ENCODE data around the gene SPATS2.

SPATS2 gene

GRCh38 chr12:49352351-49352750 is 14.9 kb upstream of the SPATS2 start (continued):
- TF ChIP-seq WT1 (tag by site-specific recombination; IDR thresholded peaks at IDR 0.05), result no peak
- TF ChIP-seq ZNF626 (tag by site-specific recombination; IDR thresholded peaks at IDR 0.05), result no peak
- no peak for TF ChIP-seq ZNF423 (tag by site-specific recombination; IDR thresholded peaks at IDR 0.05)
- peak; percentile 77; the same call in 1 of the 2 replicates for TF ChIP-seq ZNF404 (tag by site-specific recombination; IDR thresholded peaks at IDR 0.05)
- 0 out of 2 replicates have a peak, but pooled peaks have one; percentile 12 for TF ChIP-seq AEBP2 (tag by site-specific recombination; IDR thresholded peaks at IDR 0.05; ENCODE audit: borderline replicate concordance)
- TF ChIP-seq, protein P1, sequence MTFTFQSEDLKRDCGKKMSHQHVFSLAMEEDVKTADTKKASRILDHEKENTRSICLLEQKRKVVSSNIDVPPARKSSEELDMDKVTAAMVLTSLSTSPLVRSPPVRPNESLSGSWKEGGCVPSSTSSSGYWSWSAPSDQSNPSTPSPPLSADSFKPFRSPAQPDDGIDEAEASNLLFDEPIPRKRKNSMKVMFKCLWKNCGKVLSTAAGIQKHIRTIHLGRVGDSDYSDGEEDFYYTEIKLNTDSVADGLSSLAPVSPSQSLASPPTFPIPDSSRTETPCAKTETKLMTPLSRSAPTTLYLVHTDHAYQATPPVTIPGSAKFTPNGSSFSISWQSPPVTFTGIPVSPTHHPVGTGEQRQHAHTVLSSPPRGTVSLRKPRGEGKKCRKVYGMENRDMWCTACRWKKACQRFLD (tag by site-specific recombination; IDR thresholded peaks at IDR 0.05), result peak; percentile 49; the same call in 1 of the 2 replicates
- TF ChIP-seq ZNF610 (tag by site-specific recombination; IDR thresholded peaks at IDR 0.05; ENCODE audit: borderline replicate concordance), result no peak
- no peak for TF ChIP-seq ZFP37 (tag by site-specific recombination; IDR thresholded peaks at IDR 0.05)
- TF ChIP-seq ZBTB48 (tag by site-specific recombination; IDR thresholded peaks at IDR 0.05), result no peak
- TF ChIP-seq ZFP41 (tag by site-specific recombination; IDR thresholded peaks at IDR 0.05; ENCODE audit: borderline replicate concordance), result no peak
- TF ChIP-seq MEIS1 (CRISPR knock-in tag; IDR thresholded peaks at IDR 0.05; ENCODE audit: borderline replicate concordance), result no peak
- TF ChIP-seq ZNF510 (tag by site-specific recombination; IDR thresholded peaks at IDR 0.05; ENCODE audit: insufficient replicate concordance), result peak; percentile 60
- 0 out of 2 replicates have a peak, but pooled peaks have one; percentile 25 for TF ChIP-seq GFI1B (tag by site-specific recombination; IDR thresholded peaks at IDR 0.05)
- no peak for TF ChIP-seq ZIC2 (tag by site-specific recombination; IDR thresholded peaks at IDR 0.05)
- no peak for TF ChIP-seq GLIS1 (tag by site-specific recombination; IDR thresholded peaks at IDR 0.05)
- TF ChIP-seq ZNF10 (tag by site-specific recombination; IDR thresholded peaks at IDR 0.05), result no peak
- TF ChIP-seq PBX3 (CRISPR knock-in tag; IDR thresholded peaks at IDR 0.05), result no peak
- TF ChIP-seq ZNF112 (tag by site-specific recombination; IDR thresholded peaks at IDR 0.05), result no peak
- TF ChIP-seq TSHZ1 (tag by site-specific recombination; IDR thresholded peaks at IDR 0.05; ENCODE audit: borderline replicate concordance), result peak; percentile 32; the same call in 1 of the 2 replicates
- peak; percentile 63; the same call in 1 of the 2 replicates for TF ChIP-seq ZBTB8A (tag by site-specific recombination; IDR thresholded peaks at IDR 0.05)
- peak; percentile 42; the same call in 1 of the 2 replicates for TF ChIP-seq ZNF138 (tag by site-specific recombination; IDR thresholded peaks at IDR 0.05; ENCODE audit: borderline replicate concordance)
- TF ChIP-seq, protein P2, sequence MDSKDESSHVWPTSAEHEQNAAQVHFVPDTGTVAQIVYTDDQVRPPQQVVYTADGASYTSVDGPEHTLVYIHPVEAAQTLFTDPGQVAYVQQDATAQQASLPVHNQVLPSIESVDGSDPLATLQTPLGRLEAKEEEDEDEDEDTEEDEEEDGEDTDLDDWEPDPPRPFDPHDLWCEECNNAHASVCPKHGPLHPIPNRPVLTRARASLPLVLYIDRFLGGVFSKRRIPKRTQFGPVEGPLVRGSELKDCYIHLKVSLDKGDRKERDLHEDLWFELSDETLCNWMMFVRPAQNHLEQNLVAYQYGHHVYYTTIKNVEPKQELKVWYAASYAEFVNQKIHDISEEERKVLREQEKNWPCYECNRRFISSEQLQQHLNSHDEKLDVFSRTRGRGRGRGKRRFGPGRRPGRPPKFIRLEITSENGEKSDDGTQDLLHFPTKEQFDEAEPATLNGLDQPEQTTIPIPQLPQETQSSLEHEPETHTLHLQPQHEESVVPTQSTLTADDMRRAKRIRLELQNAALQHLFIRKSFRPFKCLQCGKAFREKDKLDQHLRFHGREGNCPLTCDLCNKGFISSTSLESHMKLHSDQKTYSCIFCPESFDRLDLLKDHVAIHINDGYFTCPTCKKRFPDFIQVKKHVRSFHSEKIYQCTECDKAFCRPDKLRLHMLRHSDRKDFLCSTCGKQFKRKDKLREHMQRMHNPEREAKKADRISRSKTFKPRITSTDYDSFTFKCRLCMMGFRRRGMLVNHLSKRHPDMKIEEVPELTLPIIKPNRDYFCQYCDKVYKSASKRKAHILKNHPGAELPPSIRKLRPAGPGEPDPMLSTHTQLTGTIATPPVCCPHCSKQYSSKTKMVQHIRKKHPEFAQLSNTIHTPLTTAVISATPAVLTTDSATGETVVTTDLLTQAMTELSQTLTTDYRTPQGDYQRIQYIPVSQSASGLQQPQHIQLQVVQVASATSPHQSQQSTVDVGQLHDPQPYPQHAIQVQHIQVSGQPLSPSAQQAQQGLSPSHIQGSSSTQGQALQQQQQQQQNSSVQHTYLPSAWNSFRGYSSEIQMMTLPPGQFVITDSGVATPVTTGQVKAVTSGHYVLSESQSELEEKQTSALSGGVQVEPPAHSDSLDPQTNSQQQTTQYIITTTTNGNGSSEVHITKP (tag by site-specific recombination; IDR thresholded peaks at IDR 0.05), result no peak
- no peak for TF ChIP-seq ZNF37A (tag by site-specific recombination; IDR thresholded peaks at IDR 0.05)
- TF ChIP-seq ZNF292 (tag by site-specific recombination; IDR thresholded peaks at IDR 0.05; ENCODE audit: borderline replicate concordance, low read depth), result peak; percentile 68; the same call in 1 of the 2 replicates
- TF ChIP-seq ZNF558 (tag by site-specific recombination; IDR thresholded peaks at IDR 0.05), result peak; percentile 67
- TF ChIP-seq ZNF843 (tag by site-specific recombination; IDR thresholded peaks at IDR 0.05), result no peak
- TF ChIP-seq, protein P3, sequence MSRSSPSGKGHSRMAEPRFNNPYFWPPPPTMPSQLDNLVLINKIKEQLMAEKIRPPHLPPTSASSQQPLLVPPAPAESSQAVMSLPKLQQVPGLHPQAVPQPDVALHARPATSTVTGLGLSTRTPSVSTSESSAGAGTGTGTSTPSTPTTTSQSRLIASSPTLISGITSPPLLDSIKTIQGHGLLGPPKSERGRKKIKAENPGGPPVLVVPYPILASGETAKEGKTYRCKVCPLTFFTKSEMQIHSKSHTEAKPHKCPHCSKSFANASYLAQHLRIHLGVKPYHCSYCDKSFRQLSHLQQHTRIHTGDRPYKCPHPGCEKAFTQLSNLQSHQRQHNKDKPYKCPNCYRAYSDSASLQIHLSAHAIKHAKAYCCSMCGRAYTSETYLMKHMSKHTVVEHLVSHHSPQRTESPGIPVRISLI (tag by site-specific recombination; IDR thresholded peaks at IDR 0.05), result no peak
- TF ChIP-seq SETDB1 (IDR thresholded peaks at IDR 0.05; ENCODE audit: insufficient read length, low read length), result no peak
- TF ChIP-seq ZNF530 (tag by site-specific recombination; IDR thresholded peaks at IDR 0.05; ENCODE audit: low read depth), result 0 out of 2 replicates have a peak, but pooled peaks have one; percentile 55
